D721Med (cell line): ENCODE data around the gene SLC44A3.
"Not testable (repeated sequence)": the region's sequence is repeated elsewhere in the genome, so short reads cannot be mapped to it uniquely, and the experiment has no call there.

Experiments used
- DNase-seq: peaks from one replicate; pipeline ENCODE4 v3.0.0; 2011; ENCODE audit warnings: low spot score; ENCODE audit not compliant: insufficient read length
- FAIRE-seq: peaks from 2 replicates; lab custom pipeline; 2011; peaks lifted over from hg19 to GRCh38; lab: Jason Lieb, UNC
- CTCF ChIP-seq: IDR thresholded peaks from 2 replicates; pipeline ENCODE4 v1.5.1; 2012; ENCODE audit warnings: mild to moderate bottlenecking, control low read depth; ENCODE audit not compliant: insufficient read depth; ENCODE audit errors: missing control alignments

The SLC44A3 gene

GRCh38 chr1:94937820-94938219 lies 117.7 kb downstream of the SLC44A3 start:
- DNase-seq = no peak
- FAIRE-seq = no peak
- no peak for TF ChIP-seq CTCF

GRCh38 chr1:94940738-94941137 lies 120.6 kb downstream of the SLC44A3 start:
- no peak for TF ChIP-seq CTCF
- no peak for DNase-seq
- FAIRE-seq = no peak

GRCh38 chr1:94941480-94941879 lies 121.3 kb downstream of the SLC44A3 start:
- not testable (repeated sequence) for DNase-seq, FAIRE-seq

- DNase-seq (no peak), FAIRE-seq (no peak)
- TF ChIP-seq CTCF = no peak
These were observed 122.3 kb downstream of the SLC44A3 start for GRCh38 chr1:94942171-94943128.
